GM18861 (cell line): ENCODE measurements around the gene ANKRD6.

Source experiments
- ATAC-seq: cut with Tn5 transposase; IDR thresholded peaks from one replicate; pipeline ENCODE4 v1.9.1; 2021; ENCODE audit not compliant: unreplicated experiment

ANKRD6 gene

GRCh38 chr6:89555806-89556205 is 122.9 kb downstream of the ANKRD6 start:
- no peak for ATAC-seq

- ATAC-seq, result no peak
Observed at GRCh38 chr6:89559487-89559886, 126.5 kb downstream of the ANKRD6 start.

GRCh38 chr6:89562093-89562973 is 129.4 kb downstream of the ANKRD6 start:
- ATAC-seq, result no peak

- no peak for ATAC-seq
Observed at GRCh38 chr6:89563866-89564265, 130.9 kb downstream of the ANKRD6 start.

- no peak for ATAC-seq
Observed at GRCh38 chr6:89564752-89565427, 131.9 kb downstream of the ANKRD6 start.

- no peak for ATAC-seq
Observed at GRCh38 chr6:89566008-89566800, 133.3 kb downstream of the ANKRD6 start.

GRCh38 chr6:89566930-89567629 is 134.1 kb downstream of the ANKRD6 start:
- no peak for ATAC-seq

GRCh38 chr6:89567630-89568390 is 134.9 kb downstream of the ANKRD6 start:
- ATAC-seq, result no peak

GRCh38 chr6:89574910-89575561 is 142.1 kb downstream of the ANKRD6 start:
- ATAC-seq, result no peak

- no peak for ATAC-seq
Observed at GRCh38 chr6:89575562-89575960, 142.6 kb downstream of the ANKRD6 start.

- ATAC-seq, result no peak
Observed at GRCh38 chr6:89580997-89581666, 148.2 kb downstream of the ANKRD6 start.

GRCh38 chr6:89581689-89582088 is 148.7 kb downstream of the ANKRD6 start:
- no peak for ATAC-seq

- no peak for ATAC-seq
Observed at GRCh38 chr6:89582669-89583325, 149.8 kb downstream of the ANKRD6 start.

GRCh38 chr6:89583559-89583958 is 150.6 kb downstream of the ANKRD6 start:
- ATAC-seq, result no peak

GRCh38 chr6:89584539-89584938 is 151.6 kb downstream of the ANKRD6 start:
- ATAC-seq, result no peak

GRCh38 chr6:89585154-89585553 is 152.2 kb downstream of the ANKRD6 start:
- ATAC-seq, result no peak

- ATAC-seq, result no peak
Observed at GRCh38 chr6:89589297-89590025, 156.5 kb downstream of the ANKRD6 start.

GRCh38 chr6:89590133-89590532 is 157.2 kb downstream of the ANKRD6 start:
- ATAC-seq, result no peak
